Testis (tissue), 3 donors: Measurements from ENCODE around the gene APOC3. TPM values are rescaled to one million over a fixed set of nuclear protein-coding genes. Genes with fewer than 3 reads are reported as not detected.
A peak's percentile ranks its signal among the peaks of the same experiment; 100 is the strongest.

ENCODE experiments used
- DNase-seq: peaks from one replicate; pipeline ENCODE4 v3.0.0-alpha.2; 2019
- H3K27ac ChIP-seq, 2 donors: fragments of 200-600 bp; sonication (generic); one replicate each; pipeline ENCODE4 v1.5.1; 2019
- H3K27me3 ChIP-seq: fragments of 200-600 bp; sonication (generic); one replicate; pipeline ENCODE4 v1.5.1; 2019
- H3K36me3 ChIP-seq: fragments of 200-600 bp; sonication (generic); one replicate; pipeline ENCODE4 v1.5.1; 2017; ENCODE audit warnings: low read depth; ENCODE audit errors: missing control alignments
- H3K4me1 ChIP-seq: fragments of 200-600 bp; sonication (generic); one replicate; pipeline ENCODE4 v1.5.1; 2019
- H3K4me3 ChIP-seq, 2 donors: fragments of 200-600 bp; sonication (generic); one replicate each; pipeline ENCODE4 v1.5.1; 2017 to 2019
- H3K9me3 ChIP-seq: fragments of 200-600 bp; sonication (generic); one replicate; pipeline ENCODE4 v1.5.1; 2017
- POLR2A ChIP-seq: fragments of 450-650 bp; IDR thresholded peaks from one replicate; pipeline ENCODE4 v1.6.1; 2017; ENCODE audit warnings: antibody characterized with exemption, mild to moderate bottlenecking, moderate library complexity
- WGBS, 2 donors: methylation state at CpG; one replicate each; pipeline ENCODE4 v1.1.5; 2018; 5-methylcytosine and 5-hydroxymethylcytosine counted together
- intact Hi-C: fragments of 100-400 bp; cut with DNase I; formaldehyde crosslinking; loops from one replicate; pipeline ENCODE4 v1.15.1; 2023; ENCODE audit warnings: low total_unique reads
- polyA plus RNA-seq: library from polyadenylated mRNA; stranded (reverse); fragments of 350-450 nt; fragmentation: Illumina TruSeq; extraction: RNeasy Lipid Tissue Mini Kit (QIAGEN cat#74804); gene quantifications from one replicate; pipeline ENCODE4 v1.2.3, GENCODE V29; 2014; ENCODE audit warnings: low read depth, low replicate concordance; ENCODE audit not compliant: insufficient read depth
- total RNA-seq, 2 donors: library from RNA; depleted of rRNA; stranded (reverse); fragments of >200 nt; gene quantifications; one replicate each; pipeline ENCODE4 v1.2.3, GENCODE V29; 2016
- TF ChIP-seq, protein P1 (sequence below), 3 experiments: fragments of 450-650 bp in 2 of 3; fragments of 200-600 bp in 1 of 3; sonication (generic) in 1 of 3; IDR thresholded peaks; one replicate each; pipeline ENCODE4 v1.5.1; 2016 to 2019; ENCODE audit warnings: antibody characterized with exemption in 3 of 3, mild to moderate bottlenecking in 2 of 3, moderate library complexity in 1 of 3

The APOC3 gene
- total and polyA plus RNA-seq, 3 donors from 2014 or later, result 0.81 to 4.0 TPM; not detected in 1

DNA sequence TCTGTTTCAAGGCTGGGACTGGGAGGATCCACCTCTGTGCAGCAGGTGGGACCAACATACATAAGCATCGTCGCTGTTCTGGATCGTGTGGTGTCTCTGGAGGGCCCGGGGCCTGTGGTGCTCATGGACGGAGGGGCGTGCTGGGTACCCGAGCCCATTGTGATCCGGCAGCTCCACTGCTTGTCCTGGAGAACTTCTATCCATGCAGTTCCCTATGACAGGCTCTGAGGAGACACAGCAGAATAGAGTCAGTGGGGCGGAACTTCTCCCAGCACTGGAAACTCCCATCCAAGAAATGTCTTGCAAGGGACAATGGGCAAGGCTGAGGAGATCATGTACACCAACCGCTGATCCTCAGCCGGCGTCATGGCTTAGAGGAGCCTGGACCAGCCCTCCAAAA, 19.4 kb downstream of the APOC3 start:
- WGBS, 2 donors, result 96 to 99% methylated on average over 10 to 12 of the region's 12 CpGs
- intact Hi-C loops, result no loop called here
- no peak overlapping the region for H3K27ac ChIP-seq
- no peak overlapping the region for H3K4me3 ChIP-seq
- H3K4me1 ChIP-seq, result no peaks in the 10 kb centered on the region
- no peak for DNase-seq
- no peaks in the 10 kb centered on the region for H3K9me3 ChIP-seq
- H3K36me3 ChIP-seq, result no peaks in the 10 kb centered on the region
- H3K27me3 ChIP-seq, result no peaks in the 10 kb centered on the region
- TF ChIP-seq, protein P1, sequence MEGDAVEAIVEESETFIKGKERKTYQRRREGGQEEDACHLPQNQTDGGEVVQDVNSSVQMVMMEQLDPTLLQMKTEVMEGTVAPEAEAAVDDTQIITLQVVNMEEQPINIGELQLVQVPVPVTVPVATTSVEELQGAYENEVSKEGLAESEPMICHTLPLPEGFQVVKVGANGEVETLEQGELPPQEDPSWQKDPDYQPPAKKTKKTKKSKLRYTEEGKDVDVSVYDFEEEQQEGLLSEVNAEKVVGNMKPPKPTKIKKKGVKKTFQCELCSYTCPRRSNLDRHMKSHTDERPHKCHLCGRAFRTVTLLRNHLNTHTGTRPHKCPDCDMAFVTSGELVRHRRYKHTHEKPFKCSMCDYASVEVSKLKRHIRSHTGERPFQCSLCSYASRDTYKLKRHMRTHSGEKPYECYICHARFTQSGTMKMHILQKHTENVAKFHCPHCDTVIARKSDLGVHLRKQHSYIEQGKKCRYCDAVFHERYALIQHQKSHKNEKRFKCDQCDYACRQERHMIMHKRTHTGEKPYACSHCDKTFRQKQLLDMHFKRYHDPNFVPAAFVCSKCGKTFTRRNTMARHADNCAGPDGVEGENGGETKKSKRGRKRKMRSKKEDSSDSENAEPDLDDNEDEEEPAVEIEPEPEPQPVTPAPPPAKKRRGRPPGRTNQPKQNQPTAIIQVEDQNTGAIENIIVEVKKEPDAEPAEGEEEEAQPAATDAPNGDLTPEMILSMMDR (IDR thresholded peaks at IDR 0.05), result no peak
- TF ChIP-seq POLR2A, result no peak

DNA sequence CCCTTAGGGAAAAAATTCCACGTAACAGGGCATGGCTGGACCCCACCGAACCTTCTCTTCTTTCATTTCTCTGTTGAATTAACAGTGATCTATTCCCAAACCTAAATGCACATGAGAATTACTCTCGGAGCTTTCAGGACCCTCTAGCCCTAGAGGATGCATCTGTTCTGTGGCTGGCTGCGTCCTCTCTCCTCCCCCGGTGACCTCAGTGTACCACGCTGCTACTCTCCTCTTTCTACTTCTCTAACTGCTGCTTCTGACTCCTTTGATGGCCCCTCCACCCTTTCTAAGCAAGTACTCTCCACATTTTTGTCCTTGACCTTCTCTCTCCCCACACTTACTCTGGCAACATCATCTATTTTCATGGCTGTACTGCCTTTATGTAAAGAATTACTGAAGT, 19.8 kb downstream of the APOC3 start:
- H3K4me3 ChIP-seq, result no peak overlapping the region
- no peaks in the 10 kb centered on the region for H3K9me3 ChIP-seq
- intact Hi-C loops, result no loop called here
- 85 to 87% methylated on average over 6 of the region's 6 CpGs for WGBS, 2 donors
- H3K4me1 ChIP-seq, result no peaks in the 10 kb centered on the region
- TF ChIP-seq, protein P1 (IDR thresholded peaks at IDR 0.05), result no peak
- TF ChIP-seq POLR2A, result no peak
- no peak overlapping the region for H3K27ac ChIP-seq
- no peaks in the 10 kb centered on the region for H3K27me3 ChIP-seq
- no peak for DNase-seq
- H3K36me3 ChIP-seq, result no peaks in the 10 kb centered on the region

DNA sequence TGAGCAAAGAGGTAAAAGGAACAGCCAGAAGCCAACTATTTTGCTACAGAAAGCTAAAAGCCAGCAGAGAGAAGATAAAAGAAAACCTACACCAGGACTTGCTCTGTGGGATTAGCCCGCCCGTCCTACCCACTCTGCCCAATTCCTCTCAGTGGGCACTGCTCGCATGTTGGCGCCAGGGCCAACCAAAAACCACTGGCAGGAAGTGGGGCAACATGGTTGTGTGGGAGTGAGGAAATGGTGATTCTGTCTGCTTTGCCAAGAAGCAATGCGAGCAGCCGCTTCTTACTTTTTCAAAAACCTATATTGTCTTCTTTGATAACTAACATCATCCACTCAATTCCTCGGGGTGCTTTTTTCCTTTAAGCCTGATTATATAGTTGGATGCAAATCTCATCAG, 21.9 kb downstream of the APOC3 start:
- Histone ChIP-seq H3K9me3 (no peaks in the 10 kb centered on the region), H3K27ac (no peak overlapping the region), H3K36me3 (no peaks in the 10 kb centered on the region), H3K4me1 (no peaks in the 10 kb centered on the region), H3K27me3 (no peaks in the 10 kb centered on the region), H3K4me3 (no peak overlapping the region)
- 75 to 86% methylated on average over 7 of the region's 7 CpGs for WGBS, 2 donors
- intact Hi-C loops, result no loop called here
- TF ChIP-seq POLR2A, result no peak
- TF ChIP-seq, protein P1 (IDR thresholded peaks at IDR 0.05), result no peak
- no peak for DNase-seq

DNA sequence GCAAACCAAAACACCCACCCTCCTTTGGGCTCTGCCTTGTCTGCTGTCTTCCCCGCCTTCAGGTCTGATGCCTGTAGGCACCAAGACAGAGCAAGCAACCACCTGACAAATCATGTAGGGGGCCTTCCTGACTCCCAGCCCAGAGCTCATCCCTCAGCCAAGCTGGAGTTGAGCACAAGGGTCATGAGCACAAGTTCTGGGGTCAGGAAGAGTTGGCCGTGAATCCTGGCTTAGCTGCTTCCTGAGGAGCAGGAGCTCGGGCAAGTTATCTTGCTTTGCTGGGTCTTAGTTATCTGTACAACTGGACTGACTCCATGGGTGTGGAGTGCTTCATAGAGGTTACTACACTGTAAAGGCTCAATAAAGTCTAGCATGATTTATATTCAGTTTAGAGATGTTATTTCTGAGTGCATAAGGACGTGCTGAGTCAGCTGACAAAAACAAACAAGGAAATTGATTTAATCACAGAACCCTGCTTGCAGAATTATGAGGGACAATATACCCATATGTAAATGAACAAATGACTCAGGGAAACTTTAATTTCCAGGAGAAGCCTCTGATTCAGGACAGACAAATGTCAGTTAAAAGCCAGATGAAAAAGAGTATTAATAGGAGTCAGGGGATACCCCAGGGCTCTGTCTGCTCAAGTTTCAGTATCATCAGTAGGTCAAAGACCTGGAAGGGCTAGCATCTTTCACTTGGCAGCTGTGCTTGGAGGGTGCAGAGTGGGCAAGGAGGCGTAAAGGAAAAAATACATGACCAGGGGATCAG, 22.7 kb downstream of the APOC3 start:
- Histone ChIP-seq H3K4me1 (no peaks in the 10 kb centered on the region), H3K9me3 (no peaks in the 10 kb centered on the region), H3K27ac (no peak overlapping the region), H3K36me3 (no peaks in the 10 kb centered on the region), H3K27me3 (no peaks in the 10 kb centered on the region), H3K4me3 (no peak overlapping the region)
- TF ChIP-seq POLR2A, result no peak
- TF ChIP-seq, protein P1 (IDR thresholded peaks at IDR 0.05), result no peak
- intact Hi-C loops, result no loop called here
- WGBS, 2 donors, result 59 to 64% methylated on average over 5 of the region's 5 CpGs
- DNase-seq, result peak; percentile 47
